ENCODE data around the gene CRIM1.

The CRIM1 gene

GRCh38 chr2:36507408-36507812 is 151.8 kb downstream of the CRIM1 start:
- TF ChIP-seq REST (IDR thresholded peaks at IDR 0.05; ENCODE audit: insufficient read depth in 1 of 2, low read depth in 2 of 2, low read length in 2 of 2): no peak
- no peak for TF ChIP-seq POLR2AphosphoS5 (IDR thresholded peaks at IDR 0.05; ENCODE audit: low read depth, low read length)
- TF ChIP-seq SIN3A (IDR thresholded peaks at IDR 0.05; ENCODE audit: borderline replicate concordance, insufficient read depth, low read length): no peak
- no peak for TF ChIP-seq FOXP2 (optimal IDR thresholded peaks at IDR 0.05; ENCODE audit: borderline replicate concordance, extremely low read depth, extremely low read length, insufficient read depth)
- TF ChIP-seq TAF1 (IDR thresholded peaks at IDR 0.05; ENCODE audit: borderline replicate concordance, insufficient read depth, low read length): no peak

- TF ChIP-seq FOXP2 (optimal IDR thresholded peaks at IDR 0.05; ENCODE audit: borderline replicate concordance, extremely low read depth, extremely low read length, insufficient read depth) (no peak), SIN3A (IDR thresholded peaks at IDR 0.05; ENCODE audit: borderline replicate concordance, insufficient read depth, low read length) (no peak), TAF1 (IDR thresholded peaks at IDR 0.05; ENCODE audit: borderline replicate concordance, insufficient read depth, low read length) (no peak), REST (IDR thresholded peaks at IDR 0.05; ENCODE audit: insufficient read depth in 1 of 2, low read depth in 2 of 2, low read length in 2 of 2) (no peak), POLR2AphosphoS5 (IDR thresholded peaks at IDR 0.05; ENCODE audit: low read depth, low read length) (no peak)
Measured at GRCh38 chr2:36509075-36509474, 153.5 kb downstream of the CRIM1 start.

GRCh38 chr2:36511858-36512603 is 156.5 kb downstream of the CRIM1 start:
- TF ChIP-seq REST (IDR thresholded peaks at IDR 0.05; ENCODE audit: insufficient read depth in 1 of 2, low read depth in 2 of 2, low read length in 2 of 2): no peak
- no peak for TF ChIP-seq POLR2AphosphoS5 (IDR thresholded peaks at IDR 0.05; ENCODE audit: low read depth, low read length)
- no peak for TF ChIP-seq SIN3A (IDR thresholded peaks at IDR 0.05; ENCODE audit: borderline replicate concordance, insufficient read depth, low read length)
- no peak for TF ChIP-seq TAF1 (IDR thresholded peaks at IDR 0.05; ENCODE audit: borderline replicate concordance, insufficient read depth, low read length)
- no peak for TF ChIP-seq FOXP2 (optimal IDR thresholded peaks at IDR 0.05; ENCODE audit: borderline replicate concordance, extremely low read depth, extremely low read length, insufficient read depth)

- TF ChIP-seq SIN3A (IDR thresholded peaks at IDR 0.05; ENCODE audit: borderline replicate concordance, insufficient read depth, low read length) (no peak), REST (IDR thresholded peaks at IDR 0.05; ENCODE audit: insufficient read depth in 1 of 2, low read depth in 2 of 2, low read length in 2 of 2) (no peak), POLR2AphosphoS5 (IDR thresholded peaks at IDR 0.05; ENCODE audit: low read depth, low read length) (no peak), TAF1 (IDR thresholded peaks at IDR 0.05; ENCODE audit: borderline replicate concordance, insufficient read depth, low read length) (no peak), FOXP2 (optimal IDR thresholded peaks at IDR 0.05; ENCODE audit: borderline replicate concordance, extremely low read depth, extremely low read length, insufficient read depth) (no peak)
Measured at GRCh38 chr2:36512705-36513104, 157.1 kb downstream of the CRIM1 start.
